ENCODE measurements around the gene HSPA9. TPM values are rescaled to one million over a fixed set of nuclear protein-coding genes. Genes with fewer than 3 reads are reported as not detected.

HSPA9 gene
- polyA plus RNA-seq, 3 donors: 67.8 to 82.4 (median 81.8) TPM

GRCh38 chr5:138517437-138517836 is 57.8 kb downstream of the HSPA9 start:
- no peak overlapping the region for H3K4me2 ChIP-seq (replicated peaks; ENCODE audit: extremely low read depth, low read length, poor library complexity, severe bottlenecking)
- WGBS (ENCODE audit: insufficient coverage): 100% methylated on average over 2 of the region's 4 CpGs
- H3K9me3 ChIP-seq (replicated peaks in 1 of 2; ENCODE audit: control insufficient read depth in 1 of 2, insufficient read depth in 1 of 2, low read length in 2 of 2): no peaks in the 10 kb centered on the region
- H3K4me1 ChIP-seq (ENCODE audit: control insufficient read depth in 1 of 2, insufficient read depth in 2 of 2, low read length in 2 of 2): peaks cover 0 to 3% of the 10 kb centered on the region in 2 donors
- intact Hi-C loops (cut with micrococcal nuclease): no loop called here
- no peak overlapping the region for H3K4me3 Mint-ChIP-seq
- H3K27ac Mint-ChIP-seq: no peak overlapping the region
- peaks cover 61 to 76% of the 10 kb centered on the region in 2 donors for H3K36me3 ChIP-seq (replicated peaks in 1 of 2; ENCODE audit: control insufficient read depth in 1 of 2, insufficient read depth in 2 of 2, low read length in 2 of 2)
- no peaks in the 10 kb centered on the region for H3K27me3 ChIP-seq (ENCODE audit: control insufficient read depth in 2 of 2, insufficient read depth in 2 of 2, low read length in 2 of 2)
- H3K36me3 Mint-ChIP-seq: peaks cover 72 to 73% of the 10 kb centered on the region in 2 donors
- no peaks in the 10 kb centered on the region for H3K9me3 Mint-ChIP-seq
- TF ChIP-seq CTCF (IDR thresholded peaks at IDR 0.05): no peak
- H3K27me3 Mint-ChIP-seq (ENCODE audit: low read depth in 3 of 3): peaks cover 0 to 2% (median 0%) of the 10 kb centered on the region in 3 donors
- no peak for DNase-seq
- no peak overlapping the region for H2AFZ ChIP-seq (ENCODE audit: insufficient read depth, low read depth, low read length, poor library complexity, severe bottlenecking)
- peaks cover 77% of the 10 kb centered on the region for H4K20me1 ChIP-seq (ENCODE audit: insufficient read depth, low read length)
- H3K4me1 Mint-ChIP-seq: peaks cover 17% of the 10 kb centered on the region
- H3K27ac ChIP-seq (ENCODE audit: low read depth in 1 of 2, low read length in 2 of 2): no peak overlapping the region
- H3K9ac ChIP-seq (ENCODE audit: insufficient read depth, low read length, poor library complexity, severe bottlenecking): no peak overlapping the region
- no peak overlapping the region for H3K4me3 ChIP-seq (replicated peaks in 1 of 3; ENCODE audit: low read depth in 2 of 3, low read length in 3 of 3)
- H3K79me2 ChIP-seq (ENCODE audit: insufficient read depth, low read length): peaks cover 44% of the 10 kb centered on the region

- Histone ChIP-seq H2AFZ (ENCODE audit: insufficient read depth, low read depth, low read length, poor library complexity, severe bottlenecking) (no peak overlapping the region), H3K4me1 (ENCODE audit: control insufficient read depth in 1 of 2, insufficient read depth in 2 of 2, low read length in 2 of 2) (peaks cover 0 to 3% of the 10 kb centered on the region in 2 donors), H3K27ac (ENCODE audit: low read depth in 1 of 2, low read length in 2 of 2) (no peak overlapping the region), H4K20me1 (ENCODE audit: insufficient read depth, low read length) (peaks cover 69% of the 10 kb centered on the region), H3K27me3 (ENCODE audit: control insufficient read depth in 2 of 2, insufficient read depth in 2 of 2, low read length in 2 of 2) (no peaks in the 10 kb centered on the region), H3K4me3 (replicated peaks in 1 of 3; ENCODE audit: low read depth in 2 of 3, low read length in 3 of 3) (no peak overlapping the region), H3K9me3 (replicated peaks in 1 of 2; ENCODE audit: control insufficient read depth in 1 of 2, insufficient read depth in 1 of 2, low read length in 2 of 2) (no peaks in the 10 kb centered on the region), H3K36me3 (replicated peaks in 1 of 2; ENCODE audit: control insufficient read depth in 1 of 2, insufficient read depth in 2 of 2, low read length in 2 of 2) (peaks cover 76 to 87% of the 10 kb centered on the region in 2 donors), H3K4me2 (replicated peaks; ENCODE audit: extremely low read depth, low read length, poor library complexity, severe bottlenecking) (no peak overlapping the region), H3K9ac (ENCODE audit: insufficient read depth, low read length, poor library complexity, severe bottlenecking) (no peak overlapping the region), H3K79me2 (ENCODE audit: insufficient read depth, low read length) (peaks cover 26% of the 10 kb centered on the region)
- Mint-ChIP-seq H3K27ac (no peak overlapping the region), H3K27me3 (ENCODE audit: low read depth in 3 of 3) (peaks cover 0 to 2% (median 0%) of the 10 kb centered on the region in 3 donors), H3K9me3 (no peaks in the 10 kb centered on the region), H3K4me1 (peaks cover 13% of the 10 kb centered on the region), H3K36me3 (peaks cover 82 to 84% of the 10 kb centered on the region in 2 donors), H3K4me3 (no peak overlapping the region)
- no peak for TF ChIP-seq CTCF (IDR thresholded peaks at IDR 0.05)
- no peak for DNase-seq
- intact Hi-C loops (cut with micrococcal nuclease): no loop called here
- no CpG with 5 or more reads among the region's 3 CpGs for WGBS (ENCODE audit: insufficient coverage)
Observed at GRCh38 chr5:138515556-138516245, 59.5 kb downstream of the HSPA9 start.
